HCT116 (cell line): ENCODE measurements around the gene ARHGEF17.

Source experiments
- CTCF ChIP-seq, 3 experiments: fragments of 200-600 bp in 1 of 3; sonication (generic) in 1 of 3; IDR thresholded peaks in 2 of 3; conservative IDR thresholded peaks in 1 of 3; 2 replicates each; pipeline ENCODE4 v1.5.1; 2012 to 2017; ENCODE audit warnings: low read depth in 2 of 3, low read length in 2 of 3, antibody characterized with exemption in 1 of 3, borderline replicate concordance in 1 of 3, control low read depth in 1 of 3, mild to moderate bottlenecking in 1 of 3, mixed read lengths in 1 of 3, mixed run types in 1 of 3, moderate library complexity in 1 of 3; ENCODE audit not compliant: insufficient read depth in 1 of 3
- EGR1 ChIP-seq: IDR thresholded peaks from 2 replicates; pipeline ENCODE4 v1.6.1; 2012; ENCODE audit warnings: low read depth
- TF ChIP-seq, protein P1 (sequence below): IDR thresholded peaks from 2 replicates; pipeline ENCODE4 v1.6.1; 2012

- TF ChIP-seq CTCF (IDR thresholded peaks at IDR 0.05 in 2 of 3, conservative IDR thresholded peaks at IDR 0.05 in 1 of 3; ENCODE audit: borderline replicate concordance in 1 of 3, insufficient read depth in 1 of 3, low read depth in 2 of 3, low read length in 2 of 3) (no peak), EGR1 (no peak)
- TF ChIP-seq, protein P1, sequence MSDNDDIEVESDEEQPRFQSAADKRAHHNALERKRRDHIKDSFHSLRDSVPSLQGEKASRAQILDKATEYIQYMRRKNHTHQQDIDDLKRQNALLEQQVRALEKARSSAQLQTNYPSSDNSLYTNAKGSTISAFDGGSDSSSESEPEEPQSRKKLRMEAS = no peak
These were observed 14.6 kb upstream of the ARHGEF17 start for GRCh38 chr11:73293356-73293936.
